GM12874 (cell line): ENCODE measurements around the gene RFC1.

Source experiments
- TF ChIP-seq, protein P1 (sequence below): IDR thresholded peaks from 2 replicates; pipeline ENCODE4 v1.5.1; 2011; ENCODE audit warnings: low read depth, mild to moderate bottlenecking, control low read depth, low read length, moderate library complexity; ENCODE audit not compliant: insufficient read depth

RFC1 gene

DNA sequence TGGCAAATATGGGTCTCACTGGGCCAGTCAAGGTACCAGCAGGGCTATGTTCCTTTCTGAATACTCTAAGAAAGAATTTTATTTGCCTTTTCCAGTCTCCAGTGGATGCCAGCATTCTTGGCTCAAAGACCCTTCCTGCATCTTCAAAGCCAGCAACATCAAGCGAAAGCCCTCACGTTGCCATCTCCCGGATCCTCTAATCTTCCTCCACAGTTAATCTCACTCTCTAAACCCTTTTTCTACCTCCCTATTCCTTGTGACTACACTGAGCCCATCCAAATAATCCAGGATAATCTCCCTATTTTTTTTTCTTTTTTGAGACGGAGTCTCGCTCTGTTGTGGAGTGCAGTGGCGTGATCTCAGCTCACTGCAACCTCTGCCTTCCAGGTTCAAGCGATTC, 23.4 kb downstream of the RFC1 start:
- TF ChIP-seq, protein P1, sequence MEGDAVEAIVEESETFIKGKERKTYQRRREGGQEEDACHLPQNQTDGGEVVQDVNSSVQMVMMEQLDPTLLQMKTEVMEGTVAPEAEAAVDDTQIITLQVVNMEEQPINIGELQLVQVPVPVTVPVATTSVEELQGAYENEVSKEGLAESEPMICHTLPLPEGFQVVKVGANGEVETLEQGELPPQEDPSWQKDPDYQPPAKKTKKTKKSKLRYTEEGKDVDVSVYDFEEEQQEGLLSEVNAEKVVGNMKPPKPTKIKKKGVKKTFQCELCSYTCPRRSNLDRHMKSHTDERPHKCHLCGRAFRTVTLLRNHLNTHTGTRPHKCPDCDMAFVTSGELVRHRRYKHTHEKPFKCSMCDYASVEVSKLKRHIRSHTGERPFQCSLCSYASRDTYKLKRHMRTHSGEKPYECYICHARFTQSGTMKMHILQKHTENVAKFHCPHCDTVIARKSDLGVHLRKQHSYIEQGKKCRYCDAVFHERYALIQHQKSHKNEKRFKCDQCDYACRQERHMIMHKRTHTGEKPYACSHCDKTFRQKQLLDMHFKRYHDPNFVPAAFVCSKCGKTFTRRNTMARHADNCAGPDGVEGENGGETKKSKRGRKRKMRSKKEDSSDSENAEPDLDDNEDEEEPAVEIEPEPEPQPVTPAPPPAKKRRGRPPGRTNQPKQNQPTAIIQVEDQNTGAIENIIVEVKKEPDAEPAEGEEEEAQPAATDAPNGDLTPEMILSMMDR, result no peak

DNA sequence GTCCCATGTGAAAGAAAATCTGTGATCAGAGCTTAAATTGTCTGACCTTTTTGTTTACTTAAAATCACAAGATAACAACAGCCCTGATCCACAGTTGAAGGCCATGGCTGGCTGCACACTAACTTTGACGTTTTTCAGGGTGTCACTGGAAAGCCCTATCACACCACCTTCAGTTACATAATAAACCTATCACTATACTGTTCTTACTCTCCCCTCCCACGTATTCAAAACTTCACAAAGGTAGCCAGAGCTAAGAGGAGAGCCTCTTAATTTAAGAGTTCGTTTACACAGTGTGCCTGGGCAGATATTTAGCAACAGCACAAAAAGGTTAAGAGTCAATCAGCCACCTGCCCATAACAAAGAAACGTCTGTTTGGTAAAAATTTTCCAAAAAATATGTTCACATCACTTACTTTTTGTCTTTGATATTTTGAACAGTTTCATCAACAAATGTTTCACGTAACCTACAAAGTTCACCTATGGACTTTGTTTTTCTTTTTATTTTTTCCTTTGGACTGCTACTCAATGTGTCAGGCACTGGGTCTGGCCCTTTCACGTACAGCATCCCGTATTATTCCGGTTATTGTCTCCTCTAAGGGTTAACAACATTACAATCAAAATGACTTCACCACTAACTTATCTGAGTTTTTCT, 25.0 kb downstream of the RFC1 start:
- TF ChIP-seq, protein P1, result no peak

DNA sequence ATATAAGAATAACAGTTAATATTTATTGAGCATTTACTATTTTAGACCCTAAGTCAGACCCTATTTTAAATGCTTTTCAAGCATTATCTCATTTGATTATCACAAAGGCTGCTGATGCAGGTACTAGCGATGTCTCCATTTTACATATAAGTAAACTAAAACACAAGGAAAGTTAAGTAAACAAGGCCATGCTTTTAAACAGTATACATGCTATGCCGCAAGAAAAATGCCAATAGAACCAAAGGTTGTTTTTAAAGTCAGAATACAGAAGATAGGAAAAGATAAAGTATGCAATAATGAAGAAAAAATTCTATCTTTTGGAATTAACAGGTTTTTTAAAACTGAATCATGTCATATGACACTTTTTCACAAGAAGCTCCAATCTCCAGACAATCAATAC, 26.2 kb downstream of the RFC1 start:
- TF ChIP-seq, protein P1, result no peak

GRCh38 chr4:39337841-39338240, 28.3 kb downstream of the RFC1 start:
- TF ChIP-seq, protein P1, result no peak

DNA sequence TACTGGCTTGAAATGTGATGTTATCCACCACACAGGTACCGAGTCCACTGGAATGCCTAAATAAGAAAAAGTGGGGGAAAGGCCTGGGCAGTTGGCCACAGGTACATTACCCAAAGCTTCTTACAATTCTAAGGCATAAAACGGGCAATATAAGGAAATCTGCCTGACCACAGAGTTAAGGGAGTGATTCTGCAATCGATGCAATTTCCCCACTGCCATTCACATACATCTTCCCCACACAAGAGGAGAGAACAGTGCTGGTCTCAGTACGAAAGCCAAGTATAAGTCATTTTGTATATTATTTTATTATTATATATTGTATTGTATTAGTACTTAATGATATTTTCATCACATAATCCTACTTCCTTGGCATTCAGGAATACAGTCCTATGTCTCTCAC, 30.6 kb downstream of the RFC1 start:
- TF ChIP-seq, protein P1, result no peak

- TF ChIP-seq, protein P1, result no peak
These were observed 35.0 kb downstream of the RFC1 start for GRCh38 chr4:39331191-39331590.

DNA sequence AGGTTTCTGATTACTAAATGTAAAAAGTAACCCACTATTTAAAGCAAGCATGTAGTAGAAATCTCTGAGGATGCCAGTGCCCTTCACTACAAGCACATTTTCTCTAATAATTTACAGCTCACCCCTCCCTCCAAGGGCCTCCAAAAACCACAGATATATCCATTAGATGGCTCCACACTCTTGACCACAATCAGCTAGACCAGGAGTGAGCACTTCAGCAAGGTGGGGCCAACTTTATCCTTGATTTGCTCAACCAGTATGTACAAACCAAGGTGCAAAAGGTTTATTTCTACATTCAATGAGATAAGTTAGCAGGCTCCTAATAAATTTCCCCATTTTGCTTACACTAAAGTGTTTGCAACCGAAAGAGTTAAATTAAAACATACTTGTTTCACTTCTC, 35.8 kb downstream of the RFC1 start:
- TF ChIP-seq, protein P1, result no peak

GRCh38 chr4:39326468-39326977, 39.6 kb downstream of the RFC1 start:
- TF ChIP-seq, protein P1, result no peak
